Measurements from ENCODE around the gene TEK.
"Not testable (repeated sequence)": the region's sequence is repeated elsewhere in the genome, so short reads cannot be mapped to it uniquely, and the experiment has no call there.

TEK gene

GRCh38 chr9:27239648-27240047 is 130.6 kb downstream of the TEK start:
- 76% methylated on average over 12 of the region's 12 CpGs for WGBS
- H3K27ac ChIP-seq (ENCODE audit: low read depth, low read length); H3K36me3 ChIP-seq (ENCODE audit: insufficient read depth, low read length); H3K4me1 ChIP-seq (ENCODE audit: insufficient read depth, low read length); H3K9ac ChIP-seq (ENCODE audit: low read depth, low read length); H3K27me3 ChIP-seq (ENCODE audit: insufficient read depth, low read length); H3K4me3 ChIP-seq (ENCODE audit: low read length): not testable (repeated sequence)
- H3K9me3 ChIP-seq (ENCODE audit: insufficient read depth, low read depth, low read length): peaks cover 25% of the 10 kb centered on the region

GRCh38 chr9:27247756-27248155 is 138.7 kb downstream of the TEK start:
- no peak overlapping the region for H3K27ac ChIP-seq (ENCODE audit: low read depth, low read length)
- no peaks in the 10 kb centered on the region for H3K27me3 ChIP-seq (ENCODE audit: insufficient read depth, low read length)
- 13% methylated on average over 2 of the region's 2 CpGs for WGBS

GRCh38 chr9:27248702-27249101 is 139.7 kb downstream of the TEK start:
- no peak overlapping the region for H3K9ac ChIP-seq (ENCODE audit: low read depth, low read length)

More at GRCh38 chr9:27247756-27248155, 138.7 kb downstream of the TEK start:
- H3K4me3 ChIP-seq (ENCODE audit: low read length): no peak overlapping the region
- H3K9ac ChIP-seq (ENCODE audit: low read depth, low read length): no peak overlapping the region
- H3K9me3 ChIP-seq (ENCODE audit: insufficient read depth, low read depth, low read length): no peaks in the 10 kb centered on the region
- no peaks in the 10 kb centered on the region for H3K4me1 ChIP-seq (ENCODE audit: insufficient read depth, low read length)
- no peaks in the 10 kb centered on the region for H3K36me3 ChIP-seq (ENCODE audit: insufficient read depth, low read length)

GRCh38 chr9:27258662-27259061 is 149.6 kb downstream of the TEK start:
- Histone ChIP-seq H3K36me3 (ENCODE audit: insufficient read depth, low read length) (no peaks in the 10 kb centered on the region), H3K9me3 (ENCODE audit: insufficient read depth, low read depth, low read length) (no peaks in the 10 kb centered on the region), H3K27ac (ENCODE audit: low read depth, low read length) (no peak overlapping the region), H3K9ac (ENCODE audit: low read depth, low read length) (no peak overlapping the region), H3K27me3 (ENCODE audit: insufficient read depth, low read length) (no peaks in the 10 kb centered on the region), H3K4me3 (ENCODE audit: low read length) (no peak overlapping the region), H3K4me1 (ENCODE audit: insufficient read depth, low read length) (peaks cover 13% of the 10 kb centered on the region; the same call in 1 of the 2 replicates)
- WGBS: 92% methylated on average over 5 of the region's 7 CpGs

More at GRCh38 chr9:27248702-27249101, 139.7 kb downstream of the TEK start:
- no peaks in the 10 kb centered on the region for H3K9me3 ChIP-seq (ENCODE audit: insufficient read depth, low read depth, low read length)
- H3K4me1 ChIP-seq (ENCODE audit: insufficient read depth, low read length): no peaks in the 10 kb centered on the region
- no peak overlapping the region for H3K4me3 ChIP-seq (ENCODE audit: low read length)
- H3K27ac ChIP-seq (ENCODE audit: low read depth, low read length): no peak overlapping the region
- H3K36me3 ChIP-seq (ENCODE audit: insufficient read depth, low read length): no peaks in the 10 kb centered on the region
- no peaks in the 10 kb centered on the region for H3K27me3 ChIP-seq (ENCODE audit: insufficient read depth, low read length)

- peaks cover 13% of the 10 kb centered on the region; the same call in 1 of the 2 replicates for H3K4me1 ChIP-seq (ENCODE audit: insufficient read depth, low read length)
- no peak overlapping the region for H3K4me3 ChIP-seq (ENCODE audit: low read length)
- no peak overlapping the region for H3K27ac ChIP-seq (ENCODE audit: low read depth, low read length)
- no peaks in the 10 kb centered on the region for H3K27me3 ChIP-seq (ENCODE audit: insufficient read depth, low read length)
- H3K9me3 ChIP-seq (ENCODE audit: insufficient read depth, low read depth, low read length): no peaks in the 10 kb centered on the region
- H3K9ac ChIP-seq (ENCODE audit: low read depth, low read length): no peak overlapping the region
- 91% methylated on average over 8 of the region's 8 CpGs for WGBS
- no peaks in the 10 kb centered on the region for H3K36me3 ChIP-seq (ENCODE audit: insufficient read depth, low read length)
These were observed 151.9 kb downstream of the TEK start for GRCh38 chr9:27260789-27261516.

GRCh38 chr9:27261517-27262211 is 152.6 kb downstream of the TEK start:
- Histone ChIP-seq H3K36me3 (ENCODE audit: insufficient read depth, low read length) (no peaks in the 10 kb centered on the region), H3K9ac (ENCODE audit: low read depth, low read length) (no peak overlapping the region), H3K27ac (ENCODE audit: low read depth, low read length) (no peak overlapping the region), H3K9me3 (ENCODE audit: insufficient read depth, low read depth, low read length) (no peaks in the 10 kb centered on the region), H3K4me1 (ENCODE audit: insufficient read depth, low read length) (peaks cover 13% of the 10 kb centered on the region; the same call in 1 of the 2 replicates), H3K27me3 (ENCODE audit: insufficient read depth, low read length) (no peaks in the 10 kb centered on the region), H3K4me3 (ENCODE audit: low read length) (no peak overlapping the region)
- WGBS: 82% methylated on average over 4 of the region's 4 CpGs

GRCh38 chr9:27272103-27272502 is 163.1 kb downstream of the TEK start:
- Histone ChIP-seq H3K27ac (ENCODE audit: low read depth, low read length) (no peak overlapping the region), H3K9ac (ENCODE audit: low read depth, low read length) (no peak overlapping the region), H3K4me1 (ENCODE audit: insufficient read depth, low read length) (no peaks in the 10 kb centered on the region), H3K27me3 (ENCODE audit: insufficient read depth, low read length) (no peaks in the 10 kb centered on the region), H3K36me3 (ENCODE audit: insufficient read depth, low read length) (no peaks in the 10 kb centered on the region), H3K9me3 (ENCODE audit: insufficient read depth, low read depth, low read length) (no peaks in the 10 kb centered on the region), H3K4me3 (ENCODE audit: low read length) (no peak overlapping the region)
- 98% methylated on average over 2 of the region's 2 CpGs for WGBS

- 95% methylated on average over 1 of the region's 1 CpG for WGBS
- Histone ChIP-seq H3K27me3 (ENCODE audit: insufficient read depth, low read length) (no peaks in the 10 kb centered on the region), H3K4me3 (ENCODE audit: low read length) (no peak overlapping the region), H3K9ac (ENCODE audit: low read depth, low read length) (no peak overlapping the region), H3K27ac (ENCODE audit: low read depth, low read length) (no peak overlapping the region), H3K36me3 (ENCODE audit: insufficient read depth, low read length) (no peaks in the 10 kb centered on the region), H3K4me1 (ENCODE audit: insufficient read depth, low read length) (no peaks in the 10 kb centered on the region), H3K9me3 (ENCODE audit: insufficient read depth, low read depth, low read length) (no peaks in the 10 kb centered on the region)
These were observed 164.2 kb downstream of the TEK start for GRCh38 chr9:27273186-27273585.

GRCh38 chr9:27276193-27277030 is 167.4 kb downstream of the TEK start:
- Histone ChIP-seq H3K4me3 (ENCODE audit: low read length) (no peak overlapping the region), H3K36me3 (ENCODE audit: insufficient read depth, low read length) (no peaks in the 10 kb centered on the region)
- WGBS: 60% methylated on average over 12 of the region's 12 CpGs

GRCh38 chr9:27278374-27278773 is 169.3 kb downstream of the TEK start:
- Histone ChIP-seq H3K36me3 (ENCODE audit: insufficient read depth, low read length) (no peaks in the 10 kb centered on the region), H3K27ac (ENCODE audit: low read depth, low read length) (no peak overlapping the region), H3K4me3 (ENCODE audit: low read length) (no peak overlapping the region), H3K27me3 (ENCODE audit: insufficient read depth, low read length) (no peaks in the 10 kb centered on the region), H3K9ac (ENCODE audit: low read depth, low read length) (no peak overlapping the region), H3K4me1 (ENCODE audit: insufficient read depth, low read length) (no peaks in the 10 kb centered on the region), H3K9me3 (ENCODE audit: insufficient read depth, low read depth, low read length) (no peaks in the 10 kb centered on the region)
- 87% methylated on average over 1 of the region's 1 CpG for WGBS

More at GRCh38 chr9:27276193-27277030, 167.4 kb downstream of the TEK start:
- Histone ChIP-seq H3K4me1 (ENCODE audit: insufficient read depth, low read length) (no peaks in the 10 kb centered on the region), H3K9ac (ENCODE audit: low read depth, low read length) (no peak overlapping the region), H3K9me3 (ENCODE audit: insufficient read depth, low read depth, low read length) (no peaks in the 10 kb centered on the region), H3K27ac (ENCODE audit: low read depth, low read length) (no peak overlapping the region), H3K27me3 (ENCODE audit: insufficient read depth, low read length) (no peaks in the 10 kb centered on the region)

GRCh38 chr9:27279611-27280010 is 170.6 kb downstream of the TEK start:
- 97% methylated on average over 3 of the region's 3 CpGs for WGBS
- Histone ChIP-seq H3K4me1 (ENCODE audit: insufficient read depth, low read length) (no peaks in the 10 kb centered on the region), H3K36me3 (ENCODE audit: insufficient read depth, low read length) (no peaks in the 10 kb centered on the region), H3K27ac (ENCODE audit: low read depth, low read length) (no peak overlapping the region), H3K9ac (ENCODE audit: low read depth, low read length) (no peak overlapping the region), H3K27me3 (ENCODE audit: insufficient read depth, low read length) (no peaks in the 10 kb centered on the region), H3K9me3 (ENCODE audit: insufficient read depth, low read depth, low read length) (no peaks in the 10 kb centered on the region), H3K4me3 (ENCODE audit: low read length) (no peak overlapping the region)
